A673 (cell line): Measurements from ENCODE around the gene UNK.
"Not testable (repeated sequence)": the region's sequence is repeated elsewhere in the genome, so short reads cannot be mapped to it uniquely, and the experiment has no call there.

ENCODE experiments used
- EZH2 ChIP-seq: fragments of 200-600 bp; sonication (generic); IDR thresholded peaks from 2 replicates; pipeline ENCODE4 v1.6.1; 2017; ENCODE audit warnings: borderline replicate concordance, low read depth, mild to moderate bottlenecking, mixed read lengths, antibody characterized with exemption, low read length; ENCODE audit not compliant: poor library complexity, severe bottlenecking
- TF ChIP-seq, protein P1 (sequence below): fragments of 300-800, 200-600 bp; sonication (generic); conservative IDR thresholded peaks from 2 replicates; pipeline ENCODE4 v1.5.1; 2017; ENCODE audit warnings: low read depth, mild to moderate bottlenecking, antibody characterized with exemption, low read length, moderate library complexity, mixed read lengths

GRCh38 chr17:75868730-75869281 is 84.2 kb downstream of the UNK start:
- TF ChIP-seq, protein P1, sequence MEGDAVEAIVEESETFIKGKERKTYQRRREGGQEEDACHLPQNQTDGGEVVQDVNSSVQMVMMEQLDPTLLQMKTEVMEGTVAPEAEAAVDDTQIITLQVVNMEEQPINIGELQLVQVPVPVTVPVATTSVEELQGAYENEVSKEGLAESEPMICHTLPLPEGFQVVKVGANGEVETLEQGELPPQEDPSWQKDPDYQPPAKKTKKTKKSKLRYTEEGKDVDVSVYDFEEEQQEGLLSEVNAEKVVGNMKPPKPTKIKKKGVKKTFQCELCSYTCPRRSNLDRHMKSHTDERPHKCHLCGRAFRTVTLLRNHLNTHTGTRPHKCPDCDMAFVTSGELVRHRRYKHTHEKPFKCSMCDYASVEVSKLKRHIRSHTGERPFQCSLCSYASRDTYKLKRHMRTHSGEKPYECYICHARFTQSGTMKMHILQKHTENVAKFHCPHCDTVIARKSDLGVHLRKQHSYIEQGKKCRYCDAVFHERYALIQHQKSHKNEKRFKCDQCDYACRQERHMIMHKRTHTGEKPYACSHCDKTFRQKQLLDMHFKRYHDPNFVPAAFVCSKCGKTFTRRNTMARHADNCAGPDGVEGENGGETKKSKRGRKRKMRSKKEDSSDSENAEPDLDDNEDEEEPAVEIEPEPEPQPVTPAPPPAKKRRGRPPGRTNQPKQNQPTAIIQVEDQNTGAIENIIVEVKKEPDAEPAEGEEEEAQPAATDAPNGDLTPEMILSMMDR: not testable (repeated sequence)
- not testable (repeated sequence) for TF ChIP-seq EZH2
